GM12873 (cell line): ENCODE data around the gene CHRND.

ENCODE experiments used
- TF ChIP-seq, protein P1 (sequence below): IDR thresholded peaks from 2 replicates; pipeline ENCODE4 v1.5.1; 2012; ENCODE audit warnings: low read depth, mild to moderate bottlenecking, moderate library complexity, low read length, control low read depth; ENCODE audit not compliant: insufficient read depth; ENCODE audit errors: missing control alignments

Gene CHRND

DNA sequence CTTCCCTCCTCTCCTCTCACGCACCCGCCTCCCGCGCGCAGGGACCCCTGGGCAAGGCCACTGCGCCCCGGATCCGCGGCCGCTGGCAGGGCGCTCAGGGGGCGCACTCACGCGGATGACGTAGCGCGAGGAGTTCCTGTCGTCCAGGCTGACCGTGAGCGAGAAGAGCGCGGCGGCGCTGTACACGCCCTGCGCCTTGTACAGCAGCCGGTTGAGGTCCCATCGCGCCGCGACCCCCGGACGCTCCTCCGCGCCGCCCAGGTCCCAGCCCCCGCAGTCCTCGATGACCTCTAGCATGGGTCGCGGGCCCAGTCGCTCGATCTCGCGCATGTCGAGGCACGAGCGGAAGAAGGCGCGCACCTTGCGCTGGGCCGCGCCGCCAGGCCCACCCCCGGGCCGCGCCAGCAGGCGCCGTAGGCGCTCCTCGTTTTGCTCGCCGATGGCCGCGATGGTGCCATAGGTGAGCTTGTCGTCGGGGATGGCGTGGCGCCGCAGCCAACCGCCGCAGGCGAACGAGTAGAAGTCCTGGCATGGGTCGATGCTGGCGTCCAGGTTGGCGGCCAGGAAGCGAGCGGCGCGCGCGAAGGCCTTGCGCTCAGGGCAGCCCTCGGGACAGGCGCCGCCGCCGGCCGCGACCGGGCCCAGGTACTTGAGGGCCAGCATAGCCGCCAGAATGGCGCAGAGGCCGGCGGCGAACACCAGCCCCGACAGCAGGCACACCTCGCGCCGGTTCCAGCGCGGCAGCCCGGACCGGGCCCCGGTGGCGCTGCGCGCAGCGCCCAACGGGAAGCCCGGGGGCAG lies 40.0 kb upstream of the CHRND start:
- TF ChIP-seq, protein P1, sequence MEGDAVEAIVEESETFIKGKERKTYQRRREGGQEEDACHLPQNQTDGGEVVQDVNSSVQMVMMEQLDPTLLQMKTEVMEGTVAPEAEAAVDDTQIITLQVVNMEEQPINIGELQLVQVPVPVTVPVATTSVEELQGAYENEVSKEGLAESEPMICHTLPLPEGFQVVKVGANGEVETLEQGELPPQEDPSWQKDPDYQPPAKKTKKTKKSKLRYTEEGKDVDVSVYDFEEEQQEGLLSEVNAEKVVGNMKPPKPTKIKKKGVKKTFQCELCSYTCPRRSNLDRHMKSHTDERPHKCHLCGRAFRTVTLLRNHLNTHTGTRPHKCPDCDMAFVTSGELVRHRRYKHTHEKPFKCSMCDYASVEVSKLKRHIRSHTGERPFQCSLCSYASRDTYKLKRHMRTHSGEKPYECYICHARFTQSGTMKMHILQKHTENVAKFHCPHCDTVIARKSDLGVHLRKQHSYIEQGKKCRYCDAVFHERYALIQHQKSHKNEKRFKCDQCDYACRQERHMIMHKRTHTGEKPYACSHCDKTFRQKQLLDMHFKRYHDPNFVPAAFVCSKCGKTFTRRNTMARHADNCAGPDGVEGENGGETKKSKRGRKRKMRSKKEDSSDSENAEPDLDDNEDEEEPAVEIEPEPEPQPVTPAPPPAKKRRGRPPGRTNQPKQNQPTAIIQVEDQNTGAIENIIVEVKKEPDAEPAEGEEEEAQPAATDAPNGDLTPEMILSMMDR, result no peak

DNA sequence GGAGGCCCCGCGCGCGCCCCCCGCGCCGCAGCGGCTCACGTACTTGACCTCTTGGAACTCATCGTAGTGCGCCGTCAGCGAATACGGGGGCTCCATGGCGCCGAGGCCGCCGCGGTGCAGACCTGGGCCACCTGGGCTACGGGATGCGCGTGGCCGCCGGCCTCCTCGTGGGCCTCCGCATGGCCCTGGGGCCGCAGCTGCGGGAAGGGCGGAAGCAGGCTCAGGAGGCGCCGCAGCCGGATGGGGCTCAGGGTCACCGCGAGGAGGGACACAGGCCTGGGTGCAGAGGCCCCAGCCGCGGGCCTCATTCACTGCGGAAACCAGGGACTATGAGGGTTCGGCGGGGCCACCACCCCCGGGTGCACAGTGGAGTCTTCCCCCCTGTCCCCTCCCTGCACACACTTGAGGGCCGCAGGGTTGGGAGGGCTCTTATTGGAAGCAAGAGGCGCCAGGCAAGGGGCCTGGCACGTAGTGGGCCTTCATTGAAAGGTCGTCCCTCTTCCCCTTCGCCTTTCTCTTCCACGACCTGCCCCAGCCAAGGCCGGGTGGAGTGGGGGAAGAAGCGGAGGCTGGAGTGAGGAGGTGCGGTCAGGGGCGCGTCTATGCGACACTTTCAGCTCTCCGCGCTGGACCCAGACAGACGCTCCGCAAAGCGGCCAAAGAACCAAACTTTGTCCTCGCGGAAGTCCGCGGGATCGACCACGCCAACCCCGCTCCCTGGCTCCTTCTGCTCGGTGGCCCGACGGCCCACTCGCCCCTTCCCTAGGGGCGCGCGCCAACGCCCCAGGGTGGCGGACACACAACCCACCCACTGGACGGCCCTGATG lies 39.2 kb upstream of the CHRND start:
- TF ChIP-seq, protein P1, result no peak

- TF ChIP-seq, protein P1, result no peak
Measured at GRCh38 chr2:232487385-232488096, 38.4 kb upstream of the CHRND start, which contains the start of gene ECEL1. TSS of gene ECEL1 (minus strand) at chr2:232487834. CDS start at chr2:232486653, 1,181 bp downstream.

GRCh38 chr2:232488097-232488711 lies 37.8 kb upstream of the CHRND start:
- TF ChIP-seq, protein P1, result no peak

GRCh38 chr2:232488721-232489300 lies 37.1 kb upstream of the CHRND start:
- TF ChIP-seq, protein P1, result no peak

- TF ChIP-seq, protein P1, result no peak
Measured at GRCh38 chr2:232489516-232490220, 36.3 kb upstream of the CHRND start.
